ENCODE measurements around the gene REX1BD. TPM values are rescaled to one million over a fixed set of nuclear protein-coding genes. Genes with fewer than 3 reads are reported as not detected.
A peak's percentile ranks its signal among the peaks of the same experiment; 100 is the strongest.

REX1BD gene
- total and polyA plus RNA-seq, 2 of the 8 experiments (the other 6 are each of a cell fraction or from before 2014, with no cell fraction given) = 56.8 to 62.7 TPM

DNA sequence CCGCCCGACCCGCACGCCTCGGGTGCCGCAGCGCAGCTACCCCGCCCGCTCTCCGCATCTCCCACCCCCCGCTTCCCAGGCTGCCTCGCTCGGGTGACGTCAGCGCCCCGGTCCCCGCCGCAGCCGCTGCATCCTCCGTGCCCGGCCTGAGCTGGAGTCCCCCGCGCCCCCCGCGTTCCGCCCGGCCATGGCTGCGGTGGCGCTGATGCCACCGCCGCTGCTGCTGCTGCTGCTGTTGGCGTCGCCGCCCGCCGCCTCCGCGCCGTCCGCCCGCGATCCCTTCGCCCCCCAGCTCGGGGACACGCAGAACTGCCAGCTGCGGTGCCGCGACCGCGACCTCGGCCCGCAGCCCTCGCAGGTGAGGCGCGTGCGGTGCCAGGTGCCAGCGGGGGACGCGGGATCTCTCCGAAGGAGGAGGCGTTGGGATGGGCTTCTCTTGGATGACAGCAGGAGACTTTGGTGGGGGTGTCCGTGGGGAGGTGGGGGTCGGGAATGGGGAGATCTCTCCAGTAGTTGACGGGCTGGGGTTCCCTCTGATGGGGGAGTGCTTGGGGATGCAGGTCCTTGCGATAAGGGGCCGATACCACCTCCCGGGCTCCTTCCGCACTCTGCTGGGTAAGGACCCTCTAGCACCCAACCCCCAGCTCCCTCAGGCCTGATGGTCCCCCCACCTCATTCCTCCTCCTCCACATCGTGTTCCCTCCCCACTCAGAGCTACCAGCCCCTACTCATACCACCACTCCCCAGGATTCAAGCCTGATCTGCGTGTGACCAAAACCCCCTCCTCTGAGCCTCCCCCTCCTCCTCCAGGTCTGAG, 24.4 kb downstream of the REX1BD start, which contains the start of gene TMEM59L:
Gene TMEM59L (plus strand): TSS at position 99 of the 817 bp plus-strand sequence. CDS start 89 bp downstream, at position 188.
- H2BK12ac ChIP-seq (ENCODE audit: low read depth, low read length) = peak within 1 kb of the TSS; percentile 97; the same call in 1 of the 2 replicates
- POLR2A ChIA-PET (ENCODE audit: partially characterized antibody) = interaction anchor here (1.0 to 2.9 kb wide), 7 partner anchors 8 to 36 kb away, joined by 3 to 21 read pairs (median 6); partner anchors contain the start of gene REX1BD
- no peaks in the 10 kb centered on the region for H3K79me1 ChIP-seq (ENCODE audit: low read depth, low read length)
- no peak within 1 kb of the TSS for H2BK120ac ChIP-seq (replicated peaks; ENCODE audit: low read depth, low read length)
- H4K5ac ChIP-seq (ENCODE audit: insufficient read length, low read depth, low read length) = no peak within 1 kb of the TSS
- H2BK15ac ChIP-seq (ENCODE audit: low read length) = peak within 1 kb of the TSS; percentile 65; the same call in 1 of the 2 replicates
- peak within 1 kb of the TSS; percentile 14 for H3K4ac ChIP-seq (replicated peaks; ENCODE audit: insufficient read length, low read depth, low read length)
- peaks cover 27 to 45% (median 31%) of the 10 kb centered on the region in 4 experiments for H3K4me1 ChIP-seq (replicated peaks in 1 of 4; ENCODE audit: control insufficient read depth in 3 of 4, insufficient read depth in 4 of 4, low read length in 3 of 4)
- H3K23ac ChIP-seq (ENCODE audit: insufficient read length) = no peak within 1 kb of the TSS
- H3K4me3 ChIP-seq (ENCODE audit: extremely low read depth in 1 of 4, insufficient read depth in 2 of 4, low read depth in 3 of 4, low read length in 4 of 4) = peak within 1 kb of the TSS; percentile 39 to 75 (median 49)
- 4% methylated on average over 39 of the region's 70 CpGs; no CpG with 5 or more reads in 1 of the 2 experiments for WGBS, 2 experiments (ENCODE audit: extremely low coverage in 1 of 2, insufficient coverage in 1 of 2, insufficient read length in 1 of 2, insufficient replicate concordance in 2 of 2, low coverage in 1 of 2, low lambda C conversion rate in 2 of 2, missing lambda C conversion rate in 1 of 2)
- H3K27me3 ChIP-seq (replicated peaks in 1 of 4; ENCODE audit: control insufficient read depth in 3 of 4, extremely low read depth in 1 of 4, insufficient read depth in 3 of 4, low read length in 3 of 4) = peaks cover 54 to 74% (median 70%) of the 10 kb centered on the region in 4 experiments
- peaks cover 0 to 15% of the 10 kb centered on the region in 2 experiments for H4K20me1 ChIP-seq (replicated peaks in 1 of 2; ENCODE audit: control insufficient read depth in 1 of 2, insufficient read depth in 2 of 2, low read length in 2 of 2)
- H3K18ac ChIP-seq (ENCODE audit: extremely low read depth, low read length) = peak within 1 kb of the TSS; percentile 51
- peak within 1 kb of the TSS; percentile 65 for H4K91ac ChIP-seq (replicated peaks; ENCODE audit: insufficient read length, low read length)
- no peaks in the 10 kb centered on the region for H3K79me2 ChIP-seq (ENCODE audit: control insufficient read depth in 1 of 2, insufficient read depth in 2 of 2, low read length in 2 of 2)
- H3K9me3 ChIP-seq (ENCODE audit: insufficient read depth in 2 of 2, low read depth in 1 of 2, low read length in 1 of 2) = no peaks in the 10 kb centered on the region
- peak within 1 kb of the TSS in 1 of 4 experiments; percentile 39; a peak in 4 of 7 replicates for H3K9ac ChIP-seq (replicated peaks in 1 of 4; ENCODE audit: extremely low read depth in 1 of 4, low read depth in 3 of 4, low read length in 3 of 4)
- DNase-seq (ENCODE audit: low read depth in 1 of 2, low spot score in 2 of 2) = peak in 1 of 2 experiments; percentile 82
- peak within 1 kb of the TSS; percentile 95 to 96 for H3K4me2 ChIP-seq (ENCODE audit: insufficient read depth in 1 of 2, low read depth in 2 of 2, low read length in 2 of 2)
- no peak within 1 kb of the TSS for H3K14ac ChIP-seq (ENCODE audit: insufficient read length)
- peak within 1 kb of the TSS; percentile 63; the same call in 1 of the 2 replicates for H2AFZ ChIP-seq (ENCODE audit: low read length)
- peaks cover 21% of the 10 kb centered on the region for H3K23me2 ChIP-seq (ENCODE audit: low read depth, low read length)
- H2BK20ac ChIP-seq (ENCODE audit: low read length) = no peak within 1 kb of the TSS; the same call in 1 of the 2 replicates
- H3K27ac ChIP-seq (ENCODE audit: low read depth, low read length) = no peak within 1 kb of the TSS
- H2BK5ac ChIP-seq (ENCODE audit: low read depth, low read length) = peak within 1 kb of the TSS; percentile 27; the same call in 1 of the 2 replicates
- CTCF ChIA-PET (ENCODE audit: partially characterized antibody) = interaction anchor here (0.9 to 1.6 kb wide), 11 partner anchors 8 to 143 kb away, joined by 3 to 7 read pairs (median 4); no protein-coding TSS in a partner anchor
- H4K8ac ChIP-seq (ENCODE audit: extremely low read depth, insufficient read depth, low read length) = peak within 1 kb of the TSS; percentile 45
- peaks cover 0 to 3% (median 0%) of the 10 kb centered on the region in 4 experiments; a peak in 1 of 8 replicates for H3K36me3 ChIP-seq (ENCODE audit: control insufficient read depth in 2 of 4, insufficient read depth in 4 of 4, low read length in 3 of 4)
- no peak for FAIRE-seq
- H3K56ac ChIP-seq (replicated peaks; ENCODE audit: insufficient read length, low read depth, low read length) = no peak within 1 kb of the TSS
- no peak within 1 kb of the TSS; the same call in 1 of the 2 replicates for H2AK5ac ChIP-seq (ENCODE audit: low read depth, low read length)
- TF ChIP-seq GABPA (IDR thresholded peaks at IDR 0.05; ENCODE audit: borderline replicate concordance, insufficient read depth, low read length) = no peak
- TF ChIP-seq SUZ12 (IDR thresholded peaks at IDR 0.05; ENCODE audit: low read length) = peak; percentile 83
- TF ChIP-seq NRF1 (IDR thresholded peaks at IDR 0.05; ENCODE audit: low read depth, low read length) = no peak
- no peak for TF ChIP-seq RAD21 (IDR thresholded peaks at IDR 0.05 in 1 of 2, conservative IDR thresholded peaks at IDR 0.05 in 1 of 2; ENCODE audit: low read depth in 2 of 2, low read length in 2 of 2)
- TF ChIP-seq SIRT6 (IDR thresholded peaks at IDR 0.05; ENCODE audit: low read length) = no peak
- TF ChIP-seq RBBP5 (IDR thresholded peaks at IDR 0.05; ENCODE audit: borderline replicate concordance, low read depth, low read length) = no peak
- peak; percentile 63 for TF ChIP-seq KDM4A (IDR thresholded peaks at IDR 0.05; ENCODE audit: low read depth, low read length, severe bottlenecking)
- TF ChIP-seq SP1 (IDR thresholded peaks at IDR 0.05; ENCODE audit: low read depth, low read length) = no peak
- no peak for TF ChIP-seq BRCA1 (IDR thresholded peaks at IDR 0.05; ENCODE audit: low read depth, low read length)
- TF ChIP-seq, protein P1, sequence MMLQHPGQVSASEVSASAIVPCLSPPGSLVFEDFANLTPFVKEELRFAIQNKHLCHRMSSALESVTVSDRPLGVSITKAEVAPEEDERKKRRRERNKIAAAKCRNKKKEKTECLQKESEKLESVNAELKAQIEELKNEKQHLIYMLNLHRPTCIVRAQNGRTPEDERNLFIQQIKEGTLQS (IDR thresholded peaks at IDR 0.05; ENCODE audit: insufficient read depth, low read depth, low read length) = no peak
